A549 (cell line): ENCODE measurements around the gene FNTB.

ENCODE experiments used
- CTCF ChIP-seq: fragments of >200 bp; sonication (Bioruptor Twin); formaldehyde crosslinking; IDR thresholded peaks from 3 replicates; pipeline ENCODE4 v1.5.1; 2016
- JUNB ChIP-seq: fragments of >200 bp; sonication (Bioruptor Twin); formaldehyde crosslinking; IDR thresholded peaks from 2 replicates; pipeline ENCODE4 v1.6.1; 2016

DNA sequence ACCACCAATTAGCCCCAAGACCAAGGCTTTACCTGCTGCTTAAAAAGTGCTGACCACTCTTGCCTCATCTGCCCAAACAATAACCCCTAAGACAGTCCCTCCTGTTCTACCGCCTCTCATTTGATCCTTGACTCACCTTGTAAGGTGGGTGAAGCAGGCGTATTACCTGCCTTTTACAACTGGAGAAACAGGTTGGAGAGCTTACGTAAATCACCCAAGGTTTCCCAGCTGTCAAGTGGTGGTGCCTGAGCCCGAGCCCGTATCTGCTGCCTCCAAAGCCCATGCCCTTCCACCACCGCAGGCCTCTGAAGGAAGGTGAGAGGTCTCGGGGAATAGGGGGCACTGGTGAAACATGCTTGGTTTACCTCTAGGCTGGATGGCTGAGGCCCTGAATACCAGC lies 79.0 kb downstream of the FNTB start:
- TF ChIP-seq CTCF, result no peak
- TF ChIP-seq JUNB, result no peak
